H1 (cell line): ENCODE measurements around the gene GSG1L.

Source experiments
- EZH2 ChIP-seq: fragments of 200-600 bp; sonication (generic); IDR thresholded peaks from 2 replicates; pipeline ENCODE4 v1.7.1; 2012; ENCODE audit warnings: low read depth, mild to moderate bottlenecking, moderate library complexity, low read length, inconsistent platforms; ENCODE audit not compliant: severe bottlenecking
- TBP ChIP-seq: IDR thresholded peaks from 2 replicates; pipeline ENCODE4 v1.6.1; 2011; ENCODE audit warnings: low read depth, low read length, improper control_type of control experiment

DNA sequence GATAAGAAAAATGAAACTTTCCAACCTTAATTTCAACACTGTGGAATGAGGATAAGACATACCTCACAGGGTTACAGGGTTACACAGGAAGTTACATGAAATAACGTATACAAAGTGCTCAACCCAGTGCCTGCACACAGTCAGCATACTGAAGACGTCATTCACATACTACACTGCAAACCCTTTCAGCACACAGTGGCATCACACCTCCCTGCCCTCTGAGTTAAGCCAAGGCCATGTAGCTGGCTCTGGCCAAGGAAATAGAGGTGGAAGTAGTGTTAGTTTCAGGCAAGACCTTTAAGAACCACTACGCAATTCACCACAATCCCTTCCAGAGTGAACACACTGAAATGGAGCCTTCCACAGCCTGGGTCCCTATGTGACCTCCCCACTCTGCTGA lies 46.6 kb upstream of the GSG1L start:
- TF ChIP-seq TBP (no peak), EZH2 (no peak)
